KOPT-K1 (cell line): Measurements from ENCODE around the gene EXOSC2.

ENCODE experiments used
- H3K27ac ChIP-seq: fragments of 200-600 bp; sonication (generic); 2 replicates; pipeline ENCODE4 v1.5.1; 2016; ENCODE audit warnings: antibody characterized with exemption, mild to moderate bottlenecking, low read depth, low read length; ENCODE audit not compliant: poor library complexity, severe bottlenecking
- H3K36me3 ChIP-seq: fragments of 200-600 bp; sonication (generic); 2 replicates; pipeline ENCODE4 v1.5.1; 2017; ENCODE audit warnings: antibody characterized with exemption, mild to moderate bottlenecking, low read length, moderate library complexity; ENCODE audit not compliant: insufficient read depth
- H3K9me3 ChIP-seq: fragments of 200-600 bp; sonication (generic); 2 replicates; pipeline ENCODE4 v1.5.1; 2017; ENCODE audit warnings: antibody characterized with exemption, low read length, mild to moderate bottlenecking; ENCODE audit not compliant: insufficient read depth, poor library complexity, severe bottlenecking

EXOSC2 gene, protein sequence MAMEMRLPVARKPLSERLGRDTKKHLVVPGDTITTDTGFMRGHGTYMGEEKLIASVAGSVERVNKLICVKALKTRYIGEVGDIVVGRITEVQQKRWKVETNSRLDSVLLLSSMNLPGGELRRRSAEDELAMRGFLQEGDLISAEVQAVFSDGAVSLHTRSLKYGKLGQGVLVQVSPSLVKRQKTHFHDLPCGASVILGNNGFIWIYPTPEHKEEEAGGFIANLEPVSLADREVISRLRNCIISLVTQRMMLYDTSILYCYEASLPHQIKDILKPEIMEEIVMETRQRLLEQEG

DNA sequence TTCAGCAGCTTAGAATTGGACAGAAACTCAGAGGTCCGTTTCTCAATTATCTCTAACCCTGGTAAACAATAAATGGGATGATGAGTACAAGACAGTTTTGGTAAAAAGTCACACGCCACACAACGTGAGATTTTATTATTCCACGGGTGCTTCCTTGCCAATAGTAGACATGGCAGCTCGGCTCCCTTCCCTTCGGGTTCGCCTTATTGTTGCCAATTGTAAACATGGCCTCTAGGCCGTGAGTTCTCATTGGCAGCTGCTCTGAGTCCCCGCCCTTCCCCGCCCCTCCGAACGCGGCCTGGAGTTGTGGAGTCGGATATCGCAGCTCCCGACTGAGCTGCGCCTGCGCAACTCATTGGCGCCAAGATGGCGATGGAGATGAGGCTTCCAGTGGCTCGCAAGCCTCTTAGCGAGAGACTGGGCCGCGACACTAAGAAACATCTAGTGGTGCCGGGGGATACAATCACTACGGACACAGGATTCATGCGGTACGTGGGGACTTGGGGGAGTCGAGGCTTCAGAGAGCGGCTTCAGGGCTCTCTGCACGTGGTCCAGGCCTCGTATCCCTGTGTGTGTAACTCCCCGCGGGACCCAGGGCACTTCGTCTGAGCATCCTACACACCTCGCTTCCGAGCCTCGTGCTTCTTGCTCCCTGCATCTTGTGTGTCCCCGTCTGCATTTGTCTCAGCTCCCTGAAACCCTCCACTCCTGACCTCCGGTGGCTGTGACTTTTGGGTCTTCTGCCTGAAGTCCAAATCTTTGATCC is at the start of gene EXOSC2:
Gene EXOSC2, plus strand, starts transcription at position 355 of the 766 bp plus-strand sequence. Its CDS starts 12 bp downstream, at position 367.
- Histone ChIP-seq H3K9me3 (no peaks in the 10 kb centered on the region), H3K36me3 (peaks cover 38% of the 10 kb centered on the region), H3K27ac (peak within 1 kb of the TSS; percentile 80)

DNA sequence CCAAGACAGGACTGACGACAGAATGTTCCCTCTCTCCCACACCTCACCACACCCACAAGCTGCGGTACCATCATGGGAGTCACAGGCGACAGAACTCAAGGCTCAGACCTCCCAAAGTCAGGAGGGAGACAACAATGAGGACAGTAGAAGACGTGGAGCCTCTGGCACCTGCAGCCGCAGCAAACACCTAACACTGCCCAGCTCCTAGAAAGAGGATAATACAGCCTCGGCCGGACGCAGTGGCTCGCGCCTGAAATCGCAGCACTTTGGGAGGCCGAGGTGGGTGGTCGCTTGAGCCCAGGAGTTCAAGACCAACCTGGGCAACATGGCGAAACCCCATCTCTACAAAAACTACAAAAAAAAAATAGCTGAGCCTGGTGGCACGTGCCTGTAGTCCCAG is 42.4 kb upstream of the EXOSC2 start:
- Histone ChIP-seq H3K36me3 (no peaks in the 10 kb centered on the region), H3K27ac (no peak overlapping the region), H3K9me3 (no peaks in the 10 kb centered on the region)

DNA sequence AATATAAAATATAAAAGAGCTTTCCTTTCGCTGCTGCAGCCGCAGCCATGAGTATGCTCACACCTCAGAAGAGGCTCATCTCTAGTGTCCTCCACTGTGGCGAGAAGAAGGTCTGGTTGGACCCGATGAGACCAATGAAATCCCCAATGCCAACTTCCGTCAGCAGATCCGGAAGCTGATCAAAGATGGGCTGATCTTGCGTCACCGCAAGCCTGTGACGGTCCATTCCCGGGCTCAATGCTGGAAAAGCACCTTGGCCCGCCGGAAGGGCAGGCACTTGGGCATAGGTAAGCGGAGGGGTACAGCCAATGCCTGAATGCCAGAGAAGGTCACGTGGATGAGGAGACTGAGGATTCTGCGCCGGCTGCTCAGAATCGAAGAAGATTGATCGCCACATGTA is 41.8 kb upstream of the EXOSC2 start:
- no peak overlapping the region for H3K27ac ChIP-seq
- H3K9me3 ChIP-seq, result no peaks in the 10 kb centered on the region
- H3K36me3 ChIP-seq, result no peaks in the 10 kb centered on the region

DNA sequence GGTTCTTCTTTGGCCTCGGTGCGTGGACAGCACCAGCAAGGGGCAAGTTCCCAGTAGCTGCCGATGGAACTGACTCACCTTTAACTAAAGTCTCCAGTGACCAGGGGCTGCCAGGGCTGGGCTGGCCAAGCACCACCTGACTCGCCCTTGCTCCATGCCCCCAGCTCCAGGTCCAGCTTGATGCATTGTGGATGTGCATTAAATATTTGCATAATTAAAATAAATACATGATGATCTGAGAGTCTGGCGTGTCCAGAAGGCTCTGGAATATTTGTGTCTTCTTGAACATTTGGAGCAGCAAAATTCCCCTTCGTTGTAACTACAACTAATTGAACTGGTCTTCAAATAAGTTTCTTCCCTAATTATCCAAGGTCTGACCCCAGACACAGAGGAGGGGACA is 38.7 kb upstream of the EXOSC2 start:
- Histone ChIP-seq H3K36me3 (no peaks in the 10 kb centered on the region), H3K27ac (no peak overlapping the region), H3K9me3 (no peaks in the 10 kb centered on the region)

DNA sequence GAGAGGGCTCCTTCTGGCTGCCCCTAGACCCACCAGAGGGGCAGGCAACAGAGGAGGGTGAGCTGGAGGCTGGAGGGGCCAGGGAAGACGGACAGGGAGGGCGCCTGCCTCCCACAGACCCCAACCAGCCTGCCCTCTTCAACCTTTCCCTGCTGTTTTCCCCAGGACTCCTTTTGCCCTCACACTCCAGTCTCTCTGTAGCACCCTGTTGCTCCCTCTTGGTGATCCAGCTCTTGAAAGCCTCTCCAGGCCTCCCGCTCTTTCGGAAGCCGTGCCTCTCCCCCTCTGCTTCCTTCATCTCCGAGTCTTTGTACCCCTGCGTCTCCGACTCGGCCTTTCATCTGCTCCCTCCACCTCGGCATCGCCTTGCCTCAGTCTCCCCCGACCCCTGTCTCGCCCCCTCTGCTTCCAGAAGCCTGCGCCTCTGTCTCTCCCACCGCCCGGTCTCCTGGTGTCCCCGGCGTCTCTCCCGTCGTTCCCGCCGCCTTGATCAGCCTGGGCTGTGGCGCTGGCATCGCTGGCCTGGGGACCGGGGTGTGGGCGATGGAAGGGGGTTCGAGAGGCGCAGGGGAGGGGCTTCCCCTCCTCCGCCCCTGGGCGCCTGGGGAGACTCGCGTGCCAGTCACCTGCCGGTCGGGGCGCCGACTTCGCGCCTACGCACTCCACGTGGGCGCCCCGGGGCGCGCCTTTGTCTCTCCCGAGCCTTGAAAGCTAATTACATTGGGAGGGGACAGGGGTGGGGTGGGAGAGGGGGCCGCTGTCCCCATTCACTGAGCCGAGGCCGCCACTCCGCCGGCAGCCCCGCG is 34.5 kb upstream of the EXOSC2 start:
- no peaks in the 10 kb centered on the region for H3K36me3 ChIP-seq
- H3K9me3 ChIP-seq, result no peaks in the 10 kb centered on the region
- no peak overlapping the region for H3K27ac ChIP-seq

DNA sequence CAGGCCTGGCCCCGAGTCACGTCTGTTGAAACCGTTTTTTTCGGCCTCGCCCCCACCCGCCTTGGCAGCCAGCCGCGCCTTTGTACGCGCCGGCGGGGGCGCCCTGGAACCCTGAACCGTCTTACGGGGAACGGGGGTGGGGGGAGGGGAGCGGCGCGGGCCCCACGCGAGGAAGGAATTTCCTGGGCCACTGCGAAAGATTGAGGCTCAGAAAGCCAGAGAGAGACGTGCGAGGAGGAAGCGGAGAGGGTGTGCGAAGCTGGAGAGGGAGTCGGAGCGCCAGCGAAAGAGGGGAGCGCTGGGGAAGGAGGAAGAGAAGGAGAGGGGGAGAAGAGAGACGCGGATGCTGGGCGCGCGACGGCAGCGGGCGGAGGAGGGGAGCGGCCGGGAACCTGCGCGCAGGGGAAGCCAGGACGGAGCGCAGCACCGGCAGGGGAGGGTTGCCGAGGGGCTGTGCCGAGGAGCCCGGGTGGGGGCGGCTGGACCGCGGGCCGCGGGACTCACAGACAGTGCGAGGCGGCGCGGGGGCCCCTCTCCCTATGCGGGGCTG is 33.8 kb upstream of the EXOSC2 start:
- Histone ChIP-seq H3K27ac (no peak overlapping the region), H3K36me3 (no peaks in the 10 kb centered on the region), H3K9me3 (no peaks in the 10 kb centered on the region)

DNA sequence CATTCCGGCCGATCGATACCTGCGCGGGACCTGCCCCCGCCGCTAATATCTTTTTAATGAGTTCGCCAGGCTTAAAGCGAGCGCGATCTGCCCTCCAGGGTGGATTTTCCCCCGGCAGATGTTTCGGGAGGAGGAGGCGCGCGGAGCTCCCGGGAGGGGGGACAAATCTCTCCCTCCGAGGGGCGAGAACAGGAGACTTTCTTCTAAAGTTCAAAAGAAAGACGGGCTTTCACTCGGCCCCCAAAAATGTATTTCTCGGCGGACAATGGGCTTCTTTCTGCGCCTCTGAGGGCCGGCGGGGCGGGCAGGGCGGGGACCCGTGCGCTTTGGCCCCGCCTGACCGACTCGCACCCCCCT is 33.3 kb upstream of the EXOSC2 start:
- H3K9me3 ChIP-seq, result no peaks in the 10 kb centered on the region
- no peak overlapping the region for H3K27ac ChIP-seq
- no peaks in the 10 kb centered on the region for H3K36me3 ChIP-seq

DNA sequence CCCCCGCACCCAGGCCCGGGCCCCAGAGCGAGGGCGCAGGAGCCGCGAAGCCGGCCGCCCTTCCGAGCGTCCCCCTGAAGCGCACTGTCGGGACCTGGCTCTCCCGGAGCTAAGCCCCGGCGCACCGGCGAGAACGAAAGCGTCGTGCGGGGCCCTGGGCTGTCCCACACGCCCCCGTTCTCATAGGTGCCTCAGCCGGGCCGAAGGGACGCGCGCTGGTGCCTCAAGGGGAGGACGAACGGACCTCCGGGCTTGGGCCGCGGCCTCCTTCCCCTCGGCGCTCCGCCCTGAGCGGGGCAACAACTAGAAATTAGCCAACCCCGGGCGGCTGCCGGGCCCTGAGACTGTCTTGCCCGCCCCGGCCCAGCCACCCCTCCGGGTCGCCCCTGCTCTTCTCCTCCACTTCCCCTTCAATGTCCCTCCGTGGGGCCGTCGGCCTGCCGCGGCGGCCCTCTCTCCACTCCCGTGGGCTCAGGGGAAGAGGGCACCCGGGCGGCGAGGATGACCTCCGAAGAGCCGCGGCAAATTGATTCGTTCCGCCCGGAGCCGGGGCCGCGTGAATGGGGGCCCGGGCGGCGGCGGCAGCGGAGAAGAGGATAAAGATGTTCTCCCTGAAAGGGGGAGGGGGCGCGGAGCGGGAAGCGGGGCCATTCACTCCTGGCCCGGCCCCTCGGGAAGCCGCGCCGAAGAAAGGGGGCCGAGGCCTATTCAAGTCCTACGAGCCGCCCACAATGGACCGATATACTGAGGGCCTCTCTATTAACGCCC is 32.7 kb upstream of the EXOSC2 start:
- no peaks in the 10 kb centered on the region for H3K9me3 ChIP-seq

DNA sequence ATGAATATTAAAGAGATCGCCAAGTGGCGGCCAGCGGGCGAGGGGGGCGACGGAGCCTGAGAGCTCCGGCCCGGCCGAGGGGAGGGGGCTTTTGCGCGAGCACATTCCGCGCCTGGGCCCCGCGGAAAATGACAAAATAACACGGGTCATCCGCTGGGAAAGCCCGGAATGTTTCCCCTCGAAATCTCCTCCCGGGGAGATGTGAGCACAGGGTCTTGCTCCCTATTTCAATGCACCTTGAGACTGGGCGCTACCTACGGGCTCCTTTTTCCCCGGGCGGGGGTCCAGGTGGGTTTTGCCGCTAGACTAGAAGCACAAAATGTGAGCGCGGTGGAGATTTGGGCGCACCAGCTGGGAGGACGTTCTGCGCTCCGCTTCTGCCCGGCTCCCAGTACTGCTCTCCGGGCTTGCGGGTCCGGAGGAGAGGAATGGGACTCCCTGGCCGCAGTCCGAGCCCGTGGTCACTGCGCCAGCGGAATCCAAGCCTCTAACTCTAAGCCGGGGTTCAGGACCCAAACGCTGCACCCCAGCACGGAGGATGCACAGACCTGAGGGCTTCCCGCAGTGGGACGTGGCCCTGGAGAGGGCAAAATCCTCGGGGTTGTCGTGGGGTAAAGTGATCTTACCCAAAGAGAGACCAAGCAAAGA is 32.0 kb upstream of the EXOSC2 start:
- no peaks in the 10 kb centered on the region for H3K36me3 ChIP-seq

More for the DNA sequence above, 32.7 kb upstream of the EXOSC2 start:
- Histone ChIP-seq H3K36me3 (no peaks in the 10 kb centered on the region), H3K27ac (no peak overlapping the region)

DNA sequence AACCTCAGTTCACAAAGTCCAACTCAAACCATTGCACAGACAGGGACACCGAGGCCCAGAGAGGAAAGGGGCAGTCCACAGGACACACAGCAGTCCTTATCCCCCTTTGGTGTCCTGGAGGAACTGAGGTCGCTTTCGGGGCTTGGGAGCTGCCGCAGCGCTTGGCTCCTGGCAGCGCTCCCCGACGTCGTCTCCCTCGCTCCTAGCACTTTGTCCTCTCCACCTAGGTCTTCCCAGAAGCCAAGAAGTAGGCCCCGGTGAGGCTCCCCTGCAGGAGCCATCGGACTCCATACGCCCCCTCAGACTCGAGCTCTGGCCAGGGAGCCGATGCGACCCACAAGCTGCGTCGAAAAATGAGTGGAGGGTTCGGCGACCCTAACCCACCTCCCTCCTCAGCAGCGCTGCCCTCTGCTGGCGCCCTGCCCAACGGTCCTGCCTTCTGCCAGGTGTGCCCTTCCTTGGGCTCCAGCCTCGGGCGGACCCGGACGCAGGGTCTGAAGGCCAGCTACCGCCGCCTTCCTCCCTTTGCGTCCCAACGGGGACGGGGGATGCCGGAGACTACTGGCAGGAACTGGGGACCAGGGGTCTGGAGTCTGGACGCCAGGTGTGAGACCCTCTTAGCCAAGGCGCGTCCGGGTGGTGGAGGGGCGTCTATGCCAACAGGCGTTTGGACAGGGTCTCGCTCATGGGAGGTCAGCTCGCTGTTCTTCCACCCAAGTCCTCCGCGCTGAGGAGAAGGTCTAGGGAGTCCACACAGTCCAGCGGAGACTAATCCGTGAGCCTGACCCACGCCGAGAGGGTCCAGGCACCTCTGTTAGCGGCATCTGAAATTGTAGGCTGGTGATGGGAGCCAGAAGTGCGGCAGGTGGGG is 31.2 kb upstream of the EXOSC2 start:
- Histone ChIP-seq H3K36me3 (no peaks in the 10 kb centered on the region), H3K27ac (no peak overlapping the region), H3K9me3 (no peaks in the 10 kb centered on the region)

More for the DNA sequence above, 32.0 kb upstream of the EXOSC2 start:
- Histone ChIP-seq H3K9me3 (no peaks in the 10 kb centered on the region), H3K27ac (no peak overlapping the region)

DNA sequence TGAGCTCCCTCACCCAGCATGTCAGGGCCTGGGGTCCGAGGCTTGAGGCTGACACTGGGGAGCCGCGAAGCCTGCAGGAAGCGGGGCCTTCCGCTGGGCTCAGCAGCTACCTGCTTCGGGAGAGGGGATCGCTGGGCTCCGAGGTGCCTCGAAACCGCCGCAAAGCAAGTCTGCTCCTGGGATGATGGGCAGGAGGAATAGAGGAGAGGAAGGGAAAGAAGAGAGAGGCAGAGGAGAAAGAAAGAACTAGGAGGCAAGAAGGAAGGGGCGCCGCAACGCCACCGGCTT is 30.7 kb upstream of the EXOSC2 start:
- Histone ChIP-seq H3K27ac (no peak overlapping the region), H3K9me3 (no peaks in the 10 kb centered on the region), H3K36me3 (no peaks in the 10 kb centered on the region)

DNA sequence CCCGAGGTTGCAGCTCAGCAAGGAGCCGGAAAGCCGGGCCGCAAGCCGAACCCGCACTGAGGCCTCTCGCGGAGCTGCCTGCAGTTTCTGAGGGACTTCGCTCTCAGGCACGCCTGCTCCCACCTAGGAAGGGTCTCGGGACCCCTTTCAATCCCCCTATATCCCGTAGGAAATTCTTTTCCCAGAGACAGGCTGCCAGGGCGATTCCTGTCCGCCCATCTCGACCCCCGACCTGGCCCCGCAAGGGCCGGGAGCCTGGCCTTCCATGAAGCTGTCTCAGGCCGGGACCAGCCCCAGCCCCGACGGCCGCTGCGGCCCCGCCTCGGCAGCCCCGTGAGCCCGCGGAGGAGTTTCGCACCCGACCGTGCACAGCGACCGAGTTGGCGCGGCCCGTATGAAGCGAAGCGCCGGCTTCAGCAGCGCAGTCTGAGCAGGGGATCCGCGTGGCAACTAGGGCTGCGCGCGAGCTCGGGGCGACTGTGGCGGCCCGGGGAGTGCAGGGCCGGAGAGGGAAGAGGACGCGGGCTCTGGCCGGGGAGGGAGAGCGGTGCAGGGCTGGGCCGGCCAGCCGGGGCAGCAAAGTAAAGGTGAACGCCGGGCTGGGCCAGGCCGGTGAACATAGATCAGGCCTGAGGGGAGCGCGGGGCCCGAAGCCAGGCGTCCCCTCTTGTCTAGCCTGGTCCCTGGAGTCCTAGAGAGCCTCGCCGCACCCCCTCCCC is 30.2 kb upstream of the EXOSC2 start:
- H3K27ac ChIP-seq, result no peak overlapping the region

DNA sequence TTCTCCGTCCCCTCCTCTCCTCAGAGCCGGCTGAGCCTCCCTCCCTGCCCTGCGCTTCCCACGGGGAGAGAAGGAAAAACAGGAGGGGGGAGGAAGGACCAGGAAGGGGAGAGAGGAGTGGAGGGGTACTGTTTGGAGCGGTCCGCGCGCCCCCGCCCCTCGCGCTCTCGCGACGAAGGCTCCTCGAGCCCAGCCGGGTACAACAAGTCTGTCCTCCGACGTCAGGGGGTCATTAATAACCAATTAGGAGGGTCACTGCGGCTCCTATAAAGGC is 29.7 kb upstream of the EXOSC2 start:
- H3K36me3 ChIP-seq, result no peaks in the 10 kb centered on the region
- no peak overlapping the region for H3K27ac ChIP-seq
- H3K9me3 ChIP-seq, result no peaks in the 10 kb centered on the region

More for the DNA sequence above, 30.2 kb upstream of the EXOSC2 start:
- Histone ChIP-seq H3K36me3 (no peaks in the 10 kb centered on the region), H3K9me3 (no peaks in the 10 kb centered on the region)
